Measurements from ENCODE around the gene RRP15.

RRP15 gene

DNA sequence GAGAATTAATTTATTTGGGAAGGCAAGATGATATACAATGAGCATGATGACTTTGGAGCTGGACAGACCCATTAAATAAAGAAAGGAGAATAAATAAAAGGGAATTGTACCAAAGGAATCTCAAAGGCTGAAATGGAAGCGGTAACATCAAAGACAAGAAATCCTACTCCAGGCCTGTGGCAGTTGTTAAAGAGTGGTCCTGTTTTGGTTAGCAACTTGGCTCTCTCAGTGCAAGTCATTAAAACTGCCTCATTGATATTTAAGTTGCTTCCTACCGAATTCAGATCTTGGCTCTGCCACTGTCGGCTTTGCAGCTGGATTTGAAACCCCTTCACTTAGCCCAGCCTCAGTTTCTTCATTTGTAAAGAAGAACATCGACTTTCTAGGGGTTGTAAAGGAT lies 70.2 kb downstream of the RRP15 start:
- H3K4me3 ChIP-seq (replicated peaks; ENCODE audit: low read depth, low read length), result no peak overlapping the region
- no peak for DNase-seq (ENCODE audit: low read depth)
- TF ChIP-seq, protein P1, sequence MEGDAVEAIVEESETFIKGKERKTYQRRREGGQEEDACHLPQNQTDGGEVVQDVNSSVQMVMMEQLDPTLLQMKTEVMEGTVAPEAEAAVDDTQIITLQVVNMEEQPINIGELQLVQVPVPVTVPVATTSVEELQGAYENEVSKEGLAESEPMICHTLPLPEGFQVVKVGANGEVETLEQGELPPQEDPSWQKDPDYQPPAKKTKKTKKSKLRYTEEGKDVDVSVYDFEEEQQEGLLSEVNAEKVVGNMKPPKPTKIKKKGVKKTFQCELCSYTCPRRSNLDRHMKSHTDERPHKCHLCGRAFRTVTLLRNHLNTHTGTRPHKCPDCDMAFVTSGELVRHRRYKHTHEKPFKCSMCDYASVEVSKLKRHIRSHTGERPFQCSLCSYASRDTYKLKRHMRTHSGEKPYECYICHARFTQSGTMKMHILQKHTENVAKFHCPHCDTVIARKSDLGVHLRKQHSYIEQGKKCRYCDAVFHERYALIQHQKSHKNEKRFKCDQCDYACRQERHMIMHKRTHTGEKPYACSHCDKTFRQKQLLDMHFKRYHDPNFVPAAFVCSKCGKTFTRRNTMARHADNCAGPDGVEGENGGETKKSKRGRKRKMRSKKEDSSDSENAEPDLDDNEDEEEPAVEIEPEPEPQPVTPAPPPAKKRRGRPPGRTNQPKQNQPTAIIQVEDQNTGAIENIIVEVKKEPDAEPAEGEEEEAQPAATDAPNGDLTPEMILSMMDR (IDR thresholded peaks at IDR 0.05; ENCODE audit: low read length, missing control alignments), result no peak

DNA sequence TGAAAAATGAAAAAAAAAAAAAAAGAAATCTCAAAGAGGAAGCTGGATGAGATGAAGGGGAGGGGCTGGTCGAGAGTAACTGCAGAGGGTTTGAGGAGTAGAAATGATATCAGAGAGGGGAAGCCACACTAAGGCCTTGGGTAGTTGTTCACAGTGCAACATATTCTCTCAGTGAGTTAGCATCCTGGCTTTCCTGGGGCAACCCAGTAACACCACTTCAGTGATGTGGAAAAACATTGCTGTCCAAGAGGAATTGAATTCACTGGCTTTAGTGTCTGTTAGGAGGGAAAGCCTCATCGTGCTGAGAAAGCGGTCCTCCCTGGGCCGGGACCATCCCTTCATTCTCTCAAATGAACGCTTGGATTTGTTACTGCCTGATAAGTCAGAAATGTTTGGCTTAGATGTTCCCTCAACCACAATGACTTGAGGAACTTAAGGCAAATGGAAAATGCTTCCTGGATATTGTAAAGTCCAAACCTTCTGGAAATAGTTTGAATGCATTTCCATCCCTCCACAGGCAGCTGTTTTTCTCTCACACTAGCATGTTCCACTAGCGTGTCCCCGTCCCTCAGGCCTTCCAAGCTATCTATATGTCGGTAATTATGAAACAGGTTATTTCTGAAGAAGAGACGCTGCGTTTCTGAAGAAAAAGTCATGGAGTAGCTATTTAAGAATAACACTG lies 72.3 kb downstream of the RRP15 start:
- peak overlapping the region; percentile 13 for H3K4me3 ChIP-seq (replicated peaks; ENCODE audit: low read depth, low read length)
- peak; percentile 54 for DNase-seq (ENCODE audit: low read depth)
- TF ChIP-seq, protein P1 (IDR thresholded peaks at IDR 0.05; ENCODE audit: low read length, missing control alignments), result no peak

DNA sequence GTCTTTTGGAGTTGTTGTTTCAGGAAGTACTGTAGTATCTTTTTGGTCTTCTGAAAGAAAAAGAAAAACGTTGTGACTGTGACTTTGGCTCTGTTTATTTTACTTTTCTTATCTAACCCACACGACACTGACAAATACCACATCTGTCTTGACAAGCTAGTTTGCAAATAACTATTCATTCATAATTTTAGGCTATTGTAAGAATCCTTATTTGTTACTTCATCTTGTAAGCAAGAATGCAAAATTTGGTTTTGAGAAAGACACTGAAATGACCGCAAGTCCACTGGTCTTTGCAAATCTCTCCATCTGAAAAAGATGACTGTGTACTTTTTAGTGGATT lies 72.8 kb downstream of the RRP15 start:
- DNase-seq (ENCODE audit: low read depth), result no peak
- no peak overlapping the region for H3K4me3 ChIP-seq (replicated peaks; ENCODE audit: low read depth, low read length)
- TF ChIP-seq, protein P1 (IDR thresholded peaks at IDR 0.05; ENCODE audit: low read length, missing control alignments), result no peak

DNA sequence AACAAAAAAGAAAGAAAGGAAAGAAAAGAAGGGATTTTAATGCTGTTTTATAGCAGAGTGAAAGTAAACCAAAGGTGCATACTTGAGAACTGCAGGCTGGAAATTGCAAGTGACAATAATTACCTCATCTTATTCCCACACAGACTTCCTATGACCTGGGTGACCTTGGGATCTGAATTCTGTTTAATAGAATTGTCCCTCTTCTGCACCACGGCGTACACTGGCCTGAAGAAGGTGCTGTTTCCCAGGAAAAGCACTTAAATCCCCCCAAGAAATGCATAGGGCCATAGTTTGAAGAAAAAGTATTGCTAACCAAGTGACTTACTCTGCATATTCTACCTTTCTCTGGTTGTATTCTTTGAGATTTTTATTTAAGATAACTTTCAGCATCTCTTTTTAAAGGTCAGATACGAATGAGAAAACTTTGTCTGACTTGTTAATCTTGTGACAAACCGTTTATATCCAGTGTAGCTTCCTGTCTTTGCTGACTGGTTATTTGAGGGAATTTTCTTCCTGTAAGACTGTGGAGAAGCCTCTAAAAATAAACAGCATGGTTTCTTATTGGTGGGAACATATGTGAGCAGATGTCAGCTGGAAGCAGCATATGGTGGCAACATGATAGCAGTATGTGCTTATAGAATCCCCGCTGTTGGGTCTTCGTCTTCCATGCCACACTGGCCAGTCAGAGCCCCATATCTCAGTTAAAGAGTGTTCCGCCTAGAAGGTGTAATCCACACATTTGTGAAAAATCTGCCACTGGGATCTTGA lies 76.4 kb downstream of the RRP15 start:
- no peak overlapping the region for H3K4me3 ChIP-seq (replicated peaks; ENCODE audit: low read depth, low read length)
- TF ChIP-seq, protein P1 (IDR thresholded peaks at IDR 0.05; ENCODE audit: low read length, missing control alignments), result peak; percentile 77
- DNase-seq (ENCODE audit: low read depth), result peak; percentile 79

DNA sequence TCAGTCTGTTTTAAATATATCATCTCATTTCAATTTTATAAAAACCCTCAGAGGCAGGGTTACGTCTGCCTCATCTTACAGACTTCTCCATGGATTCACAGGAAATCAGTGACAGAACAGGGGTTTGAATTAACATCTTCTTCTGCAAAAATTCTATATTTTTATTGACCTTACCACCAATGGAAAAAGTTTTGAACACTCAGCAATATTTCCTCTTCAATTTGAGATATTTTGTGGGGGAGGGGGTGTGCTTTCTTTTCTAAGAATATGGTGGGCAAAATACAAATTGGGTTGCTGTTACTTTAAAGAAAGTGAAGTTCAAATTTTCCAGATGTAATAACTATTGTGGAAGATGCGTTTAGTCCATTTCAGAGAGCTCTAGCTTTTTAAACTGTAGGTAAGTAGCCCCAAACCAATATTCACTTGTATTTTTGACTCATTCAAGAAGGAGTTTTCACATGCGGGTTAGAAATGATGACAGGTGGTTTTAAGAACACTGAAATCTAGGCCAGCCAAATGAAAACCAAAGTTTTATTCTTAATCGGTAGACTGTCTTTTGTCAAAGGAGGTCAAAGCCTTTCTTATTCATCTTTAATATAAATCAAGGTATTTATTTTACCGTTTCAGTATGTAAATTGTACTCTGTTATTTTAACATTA lies 77.5 kb downstream of the RRP15 start:
- TF ChIP-seq, protein P1 (IDR thresholded peaks at IDR 0.05; ENCODE audit: low read length, missing control alignments), result no peak

DNA sequence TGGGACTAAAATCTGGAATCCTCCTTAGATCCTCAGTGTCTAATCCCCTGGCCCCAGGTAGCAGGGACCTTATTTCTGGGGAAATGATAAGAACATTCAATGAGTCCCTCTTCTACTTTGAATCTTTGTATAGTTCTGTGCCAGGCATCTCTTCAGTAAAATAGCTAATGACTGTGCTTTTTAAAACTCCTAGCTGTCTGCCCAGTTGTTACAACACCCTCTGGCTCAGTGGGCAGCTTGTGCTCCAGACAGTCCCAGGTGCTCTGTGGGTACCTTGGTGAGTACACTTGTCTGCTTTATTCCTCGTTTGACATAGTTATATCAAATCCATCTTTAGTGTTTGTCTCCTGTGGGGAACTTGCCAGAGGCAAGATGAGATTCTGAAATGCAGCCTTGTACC lies 78.0 kb downstream of the RRP15 start:
- no peak overlapping the region for H3K4me3 ChIP-seq (replicated peaks; ENCODE audit: low read depth, low read length)
- no peak for DNase-seq (ENCODE audit: low read depth)
- TF ChIP-seq, protein P1 (IDR thresholded peaks at IDR 0.05; ENCODE audit: low read length, missing control alignments), result no peak

More for the DNA sequence above, 77.5 kb downstream of the RRP15 start:
- H3K4me3 ChIP-seq (replicated peaks; ENCODE audit: low read depth, low read length), result no peak overlapping the region
- DNase-seq (ENCODE audit: low read depth), result no peak
